ENCODE measurements around the gene CEP192. TPM values are rescaled to one million over a fixed set of nuclear protein-coding genes. Genes with fewer than 3 reads are reported as not detected.
A peak's percentile ranks its signal among the peaks of the same experiment; 100 is the strongest.

Gene CEP192
- total and polyA plus RNA-seq, 2 of the 13 experiments (the other 11 are each of a cell fraction or from before 2014, with no cell fraction given), result 15.3 to 24.7 TPM

GRCh38 chr18:13139885-13140450 is 148.8 kb downstream of the CEP192 start (continued):
- TF ChIP-seq MAZ (IDR thresholded peaks at IDR 0.05; ENCODE audit: borderline replicate concordance, low read depth, low read length), result no peak
- TF ChIP-seq MAZ (CRISPR knock-in tag; IDR thresholded peaks at IDR 0.05; ENCODE audit: low read depth), result no peak; the same call in 1 of the 2 replicates
- TF ChIP-seq TBX2 (CRISPR knock-in tag; IDR thresholded peaks at IDR 0.05; ENCODE audit: borderline replicate concordance), result peak; percentile 83; the same call in 1 of the 2 replicates
- TF ChIP-seq SNAPC4 (CRISPR knock-in tag; IDR thresholded peaks at IDR 0.05), result no peak
- TF ChIP-seq CHCHD3 (CRISPR knock-in tag; IDR thresholded peaks at IDR 0.05), result 0 out of 2 replicates have a peak, but pooled peaks have one; percentile 14
- no peak for TF ChIP-seq FOXP1 (IDR thresholded peaks at IDR 0.05)
- no peak for TF ChIP-seq FOXP1 (CRISPR knock-in tag; IDR thresholded peaks at IDR 0.05)
- 0 out of 2 replicates have a peak, but pooled peaks have one; percentile 37 for TF ChIP-seq ZBTB39 (CRISPR knock-in tag; IDR thresholded peaks at IDR 0.05)
- TF ChIP-seq ZNF766 (CRISPR knock-in tag; IDR thresholded peaks at IDR 0.05; ENCODE audit: borderline replicate concordance), result no peak
- no peak for TF ChIP-seq ZNF460 (CRISPR knock-in tag; IDR thresholded peaks at IDR 0.05; ENCODE audit: borderline replicate concordance)
- TF ChIP-seq, protein P1, sequence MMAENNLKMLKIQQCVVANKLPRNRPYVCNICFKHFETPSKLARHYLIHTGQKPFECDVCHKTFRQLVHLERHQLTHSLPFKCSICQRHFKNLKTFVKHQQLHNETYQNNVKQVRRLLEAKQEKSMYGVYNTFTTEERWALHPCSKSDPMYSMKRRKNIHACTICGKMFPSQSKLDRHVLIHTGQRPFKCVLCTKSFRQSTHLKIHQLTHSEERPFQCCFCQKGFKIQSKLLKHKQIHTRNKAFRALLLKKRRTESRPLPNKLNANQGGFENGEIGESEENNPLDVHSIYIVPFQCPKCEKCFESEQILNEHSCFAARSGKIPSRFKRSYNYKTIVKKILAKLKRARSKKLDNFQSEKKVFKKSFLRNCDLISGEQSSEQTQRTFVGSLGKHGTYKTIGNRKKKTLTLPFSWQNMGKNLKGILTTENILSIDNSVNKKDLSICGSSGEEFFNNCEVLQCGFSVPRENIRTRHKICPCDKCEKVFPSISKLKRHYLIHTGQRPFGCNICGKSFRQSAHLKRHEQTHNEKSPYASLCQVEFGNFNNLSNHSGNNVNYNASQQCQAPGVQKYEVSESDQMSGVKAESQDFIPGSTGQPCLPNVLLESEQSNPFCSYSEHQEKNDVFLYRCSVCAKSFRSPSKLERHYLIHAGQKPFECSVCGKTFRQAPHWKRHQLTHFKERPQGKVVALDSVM (CRISPR knock-in tag; IDR thresholded peaks at IDR 0.05), result no peak
- TF ChIP-seq ZNF562 (CRISPR knock-in tag; IDR thresholded peaks at IDR 0.05; ENCODE audit: borderline replicate concordance), result no peak
- TF ChIP-seq POLR2AphosphoS5 (IDR thresholded peaks at IDR 0.05; ENCODE audit: low read depth, low read length), result peak; percentile 30; the same call in 1 of the 2 replicates
- TF ChIP-seq ZNF7 (CRISPR knock-in tag; IDR thresholded peaks at IDR 0.05), result no peak
- TF ChIP-seq CEBPZ (IDR thresholded peaks at IDR 0.05; ENCODE audit: low read length), result no peak
- TF ChIP-seq HOXD1 (CRISPR knock-in tag; IDR thresholded peaks at IDR 0.05), result no peak
- peak; percentile 43; the same call in 1 of the 2 replicates for TF ChIP-seq ELF1 (CRISPR knock-in tag; IDR thresholded peaks at IDR 0.05)

Data from HepG2 (cell line).